HFFc6 (cell line): ENCODE results near the gene SGSM1. TPM values are rescaled to one million over a fixed set of nuclear protein-coding genes. Genes with fewer than 3 reads are reported as not detected.

ENCODE experiments used
- DNase-seq: peaks from one replicate; pipeline ENCODE4 v3.0.0-alpha.2; 2018
- H3K27ac Mint-ChIP-seq: 2 replicates; pipeline ENCODE4 v1.8.0; 2020; ENCODE audit warnings: mild to moderate bottlenecking, mixed read lengths
- H3K27me3 Mint-ChIP-seq: 2 replicates; pipeline ENCODE4 v1.8.0; 2021; ENCODE audit warnings: mild to moderate bottlenecking, moderate library complexity, mixed read lengths; ENCODE audit not compliant: insufficient read depth
- H3K36me3 Mint-ChIP-seq: 2 replicates; pipeline ENCODE4 v1.8.0; 2021; ENCODE audit warnings: low read depth, mixed read lengths
- H3K4me1 Mint-ChIP-seq: 2 replicates; pipeline ENCODE4 v1.8.0; 2020; ENCODE audit warnings: low read depth, mixed read lengths
- H3K4me3 Mint-ChIP-seq: 2 replicates; pipeline ENCODE4 v1.8.0; 2020; ENCODE audit warnings: mild to moderate bottlenecking, moderate library complexity, mixed read lengths
- H3K9me3 Mint-ChIP-seq: 2 replicates; pipeline ENCODE4 v1.8.0; 2020; ENCODE audit warnings: mild to moderate bottlenecking, mixed read lengths
- total RNA-seq, 6 experiments: library from RNA; stranded (reverse); fragmentation: NEBNext Ultra II Directional; extraction: Animal tissue kit (Norgen Biotek cat#: 25700); gene quantifications; 2 replicates in 1 of 6; 3 replicates in 5 of 6; pipeline ENCODE4 v1.2.3, GENCODE V29; 2021
- TF ChIP-seq, protein P1 (sequence below): fragments of 200-600 bp; sonication (generic); IDR thresholded peaks from 2 replicates; pipeline ENCODE4 v1.5.0; 2021; ENCODE audit warnings: antibody characterized with exemption, mild to moderate bottlenecking

Gene SGSM1
- total RNA-seq, 6 experiments from 2014 or later, result not detected

DNA sequence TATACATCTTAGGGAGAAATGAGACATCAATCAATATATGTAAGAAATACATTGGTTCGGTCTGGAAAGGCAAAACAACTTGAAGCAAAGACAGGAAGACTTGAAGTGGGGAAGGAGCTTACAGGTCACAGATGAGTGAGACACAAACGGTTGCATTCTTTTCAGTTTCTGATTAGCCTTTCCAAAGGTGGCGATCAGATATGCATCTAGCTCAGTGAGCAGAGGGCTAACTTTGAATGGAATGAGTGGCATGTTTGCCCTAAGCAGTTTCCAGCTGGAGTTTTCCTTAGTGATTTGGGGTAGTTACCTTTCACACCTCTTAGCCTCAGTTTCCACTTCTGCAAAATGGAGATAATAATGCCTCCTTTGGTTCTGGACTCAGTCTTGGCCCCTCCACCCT is 124.7 kb downstream of the SGSM1 start:
- Mint-ChIP-seq H3K9me3 (peaks cover 8% of the 10 kb centered on the region; the same call in 1 of the 2 replicates), H3K4me1 (no peaks in the 10 kb centered on the region), H3K36me3 (no peaks in the 10 kb centered on the region), H3K27me3 (peaks cover 16% of the 10 kb centered on the region), H3K4me3 (no peak overlapping the region), H3K27ac (no peak overlapping the region)
- TF ChIP-seq, protein P1, sequence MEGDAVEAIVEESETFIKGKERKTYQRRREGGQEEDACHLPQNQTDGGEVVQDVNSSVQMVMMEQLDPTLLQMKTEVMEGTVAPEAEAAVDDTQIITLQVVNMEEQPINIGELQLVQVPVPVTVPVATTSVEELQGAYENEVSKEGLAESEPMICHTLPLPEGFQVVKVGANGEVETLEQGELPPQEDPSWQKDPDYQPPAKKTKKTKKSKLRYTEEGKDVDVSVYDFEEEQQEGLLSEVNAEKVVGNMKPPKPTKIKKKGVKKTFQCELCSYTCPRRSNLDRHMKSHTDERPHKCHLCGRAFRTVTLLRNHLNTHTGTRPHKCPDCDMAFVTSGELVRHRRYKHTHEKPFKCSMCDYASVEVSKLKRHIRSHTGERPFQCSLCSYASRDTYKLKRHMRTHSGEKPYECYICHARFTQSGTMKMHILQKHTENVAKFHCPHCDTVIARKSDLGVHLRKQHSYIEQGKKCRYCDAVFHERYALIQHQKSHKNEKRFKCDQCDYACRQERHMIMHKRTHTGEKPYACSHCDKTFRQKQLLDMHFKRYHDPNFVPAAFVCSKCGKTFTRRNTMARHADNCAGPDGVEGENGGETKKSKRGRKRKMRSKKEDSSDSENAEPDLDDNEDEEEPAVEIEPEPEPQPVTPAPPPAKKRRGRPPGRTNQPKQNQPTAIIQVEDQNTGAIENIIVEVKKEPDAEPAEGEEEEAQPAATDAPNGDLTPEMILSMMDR, result no peak
- DNase-seq, result no peak

DNA sequence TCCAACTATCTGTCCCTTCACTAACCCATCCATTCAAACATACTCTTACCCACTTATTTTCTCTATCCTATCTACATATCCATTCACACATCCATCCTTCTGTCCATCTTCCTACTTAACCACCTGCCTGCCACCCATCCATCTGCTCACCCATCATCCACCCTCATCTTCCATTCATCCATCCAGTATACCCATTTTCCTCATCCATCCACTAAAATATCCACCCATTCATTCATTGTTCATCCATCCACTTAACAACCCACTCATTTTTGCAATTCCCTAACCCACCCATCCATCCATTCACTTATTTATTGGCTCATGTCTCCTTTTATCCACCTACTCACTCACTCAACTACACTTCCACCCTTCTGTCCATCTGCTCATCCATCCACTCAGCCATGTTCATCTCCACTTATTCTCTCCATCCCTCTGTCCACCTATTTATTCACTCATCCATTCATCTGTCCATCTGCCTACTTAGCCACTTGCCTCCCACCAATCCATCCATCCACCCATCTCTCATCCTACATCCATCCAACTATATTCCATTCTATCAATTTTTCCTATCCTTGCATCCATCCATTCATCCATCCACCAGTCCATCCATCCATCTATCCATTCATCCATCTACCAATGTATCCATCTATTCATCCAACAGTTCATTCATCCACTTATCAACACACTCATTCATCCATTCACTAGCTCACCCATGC is 129.9 kb downstream of the SGSM1 start:
- H3K4me1 Mint-ChIP-seq, result no peaks in the 10 kb centered on the region
- no peak overlapping the region for H3K27ac Mint-ChIP-seq
- H3K4me3 Mint-ChIP-seq, result no peak overlapping the region
- H3K27me3 Mint-ChIP-seq, result peaks cover 7% of the 10 kb centered on the region; the same call in 1 of the 2 replicates
- no peaks in the 10 kb centered on the region for H3K9me3 Mint-ChIP-seq
- no peak for DNase-seq
- TF ChIP-seq, protein P1, result no peak
- no peaks in the 10 kb centered on the region for H3K36me3 Mint-ChIP-seq

GRCh38 chr22:24937114-24937513 is 131.1 kb downstream of the SGSM1 start:
- Mint-ChIP-seq H3K27ac (no peak overlapping the region), H3K4me3 (no peak overlapping the region), H3K27me3 (peaks cover 7% of the 10 kb centered on the region; the same call in 1 of the 2 replicates), H3K9me3 (no peaks in the 10 kb centered on the region), H3K36me3 (no peaks in the 10 kb centered on the region), H3K4me1 (no peaks in the 10 kb centered on the region)
- TF ChIP-seq, protein P1, result peak; percentile 61
- DNase-seq, result peak; percentile 22

DNA sequence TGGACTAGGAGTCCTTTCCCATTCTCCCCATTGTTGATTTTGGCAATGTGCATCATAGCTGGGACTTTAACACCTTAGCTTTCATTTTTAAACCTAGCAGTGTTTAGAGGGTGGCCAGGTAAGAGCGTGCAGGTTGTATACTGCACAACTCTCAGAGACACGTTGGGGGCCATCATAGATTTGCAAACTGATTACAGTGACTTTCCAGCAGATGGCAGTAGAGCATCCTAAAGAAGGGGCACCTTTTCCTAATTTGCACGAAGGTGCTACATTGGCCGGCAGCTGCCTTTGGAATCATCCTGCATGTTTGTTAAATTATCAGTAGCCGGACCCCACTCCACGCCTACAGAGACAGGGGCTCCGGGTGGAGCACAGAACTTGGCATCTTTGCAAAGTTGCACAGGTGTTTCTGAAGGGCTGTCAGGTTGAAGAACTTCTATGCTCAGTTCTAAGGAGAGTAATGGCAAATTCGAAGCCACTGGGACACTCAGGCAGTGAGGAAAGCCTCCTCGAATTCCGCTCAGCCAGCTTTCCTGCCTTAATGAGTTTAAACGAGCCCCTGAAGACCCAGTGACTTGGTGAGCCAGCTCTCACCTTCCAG is 132.8 kb downstream of the SGSM1 start:
- Mint-ChIP-seq H3K27ac (no peak overlapping the region), H3K27me3 (peaks cover 3% of the 10 kb centered on the region; the same call in 1 of the 2 replicates), H3K9me3 (peaks cover 4% of the 10 kb centered on the region; the same call in 1 of the 2 replicates), H3K4me1 (no peaks in the 10 kb centered on the region), H3K4me3 (no peak overlapping the region), H3K36me3 (no peaks in the 10 kb centered on the region)
- TF ChIP-seq, protein P1, result peak; percentile 82
- peak; percentile 20 for DNase-seq

- no peak for DNase-seq
- TF ChIP-seq, protein P1, result no peak
- H3K4me3 Mint-ChIP-seq, result no peak overlapping the region
- H3K36me3 Mint-ChIP-seq, result no peaks in the 10 kb centered on the region
- peaks cover 9% of the 10 kb centered on the region; the same call in 1 of the 2 replicates for H3K9me3 Mint-ChIP-seq
- H3K27me3 Mint-ChIP-seq, result peaks cover 8% of the 10 kb centered on the region
- no peaks in the 10 kb centered on the region for H3K4me1 Mint-ChIP-seq
- H3K27ac Mint-ChIP-seq, result no peak overlapping the region
Observed at GRCh38 chr22:24942301-24942700, 136.3 kb downstream of the SGSM1 start.
